Measurements from ENCODE around the gene DPH1. TPM values are rescaled to one million over a fixed set of nuclear protein-coding genes. Genes with fewer than 3 reads are reported as not detected.

Gene DPH1
- polyA plus RNA-seq, 1 of the 3 experiments (the other 2 are of a cell fraction), result 36.2 TPM

- no peaks in the 10 kb centered on the region for H3K9me3 ChIP-seq
- no peaks in the 10 kb centered on the region for H3K9me2 ChIP-seq
- no CpG with 5 or more reads among the region's 5 CpGs for WGBS (ENCODE audit: low lambda C conversion rate)
- no peaks in the 10 kb centered on the region for H3K36me3 ChIP-seq (replicated peaks in 1 of 2; ENCODE audit: control insufficient read depth in 1 of 2, insufficient read depth in 2 of 2, low read length in 1 of 2)
- no peak overlapping the region for H3K9ac ChIP-seq
- ChIA-PET POLR2A (no interaction called here), CTCF (interaction anchor here (0.6 to 8.6 kb wide), 6 partner anchors 8 to 217 kb away, joined by 3 to 197 read pairs (median 8); no protein-coding TSS in a partner anchor)
- peaks cover 24% of the 10 kb centered on the region for H3K27me3 ChIP-seq (ENCODE audit: insufficient read depth)
- no peaks in the 10 kb centered on the region for H3F3A ChIP-seq (replicated peaks; ENCODE audit: insufficient read depth)
- H3K4me3 ChIP-seq (ENCODE audit: low read depth in 2 of 2, low read length in 1 of 2), result no peak overlapping the region
- peaks cover 5 to 16% of the 10 kb centered on the region in 2 experiments; a peak in 2 of 4 replicates for H3K4me1 ChIP-seq (ENCODE audit: control insufficient read depth in 1 of 2, insufficient read depth in 2 of 2, low read depth in 1 of 2, low read length in 1 of 2)
- H4K20me1 ChIP-seq (ENCODE audit: insufficient read depth), result no peaks in the 10 kb centered on the region
- no peak overlapping the region for H2AFZ ChIP-seq (ENCODE audit: low read depth)
- TF ChIP-seq MXI1 (IDR thresholded peaks at IDR 0.05; ENCODE audit: low read depth, low read length) (no peak), NFIC (IDR thresholded peaks at IDR 0.05; ENCODE audit: borderline replicate concordance) (no peak), TEAD4 (IDR thresholded peaks at IDR 0.05; ENCODE audit: borderline replicate concordance, insufficient read depth) (no peak), USF1 (IDR thresholded peaks at IDR 0.05; ENCODE audit: borderline replicate concordance, low read depth) (no peak), NRF1 (IDR thresholded peaks at IDR 0.05; ENCODE audit: low read depth, low read length) (no peak)
- DNase-seq, result no peak
- H3K27ac ChIP-seq (ENCODE audit: low read depth in 2 of 2, low read length in 1 of 2), result no peak overlapping the region
- no peak overlapping the region for H3K4me2 ChIP-seq
- peaks cover 22% of the 10 kb centered on the region for H3K79me2 ChIP-seq (ENCODE audit: insufficient read depth)
Measured at GRCh38 chr17:2028234-2028614, 1.7 kb upstream of the DPH1 start.

- no peak for DNase-seq
- H4K20me1 ChIP-seq (ENCODE audit: insufficient read depth), result no peaks in the 10 kb centered on the region
- WGBS (ENCODE audit: low lambda C conversion rate), result 100% methylated on average over 1 of the region's 6 CpGs
- H2AFZ ChIP-seq (ENCODE audit: low read depth), result no peak overlapping the region
- CTCF ChIA-PET, result interaction anchor here (0.8 to 8.6 kb wide), 7 partner anchors 9 to 216 kb away, joined by 3 to 197 read pairs (median 5); no protein-coding TSS in a partner anchor
- no peaks in the 10 kb centered on the region for H3K9me2 ChIP-seq
- H3K4me3 ChIP-seq (ENCODE audit: low read depth in 2 of 2, low read length in 1 of 2), result no peak overlapping the region
- no peak overlapping the region for H3K27ac ChIP-seq (ENCODE audit: low read depth in 2 of 2, low read length in 1 of 2)
- H3K9ac ChIP-seq, result no peak overlapping the region
- H3K4me2 ChIP-seq, result no peak overlapping the region
- peaks cover 5 to 16% of the 10 kb centered on the region in 2 experiments; a peak in 2 of 4 replicates for H3K4me1 ChIP-seq (ENCODE audit: control insufficient read depth in 1 of 2, insufficient read depth in 2 of 2, low read depth in 1 of 2, low read length in 1 of 2)
- H3K27me3 ChIP-seq (ENCODE audit: insufficient read depth), result peaks cover 21% of the 10 kb centered on the region
- no peaks in the 10 kb centered on the region for H3F3A ChIP-seq (replicated peaks; ENCODE audit: insufficient read depth)
- H3K36me3 ChIP-seq (replicated peaks in 1 of 2; ENCODE audit: control insufficient read depth in 1 of 2, insufficient read depth in 2 of 2, low read length in 1 of 2), result peaks cover 0 to 4% of the 10 kb centered on the region in 2 experiments
- POLR2A ChIA-PET, result no interaction called here
- peaks cover 22% of the 10 kb centered on the region for H3K79me2 ChIP-seq (ENCODE audit: insufficient read depth)
- no peaks in the 10 kb centered on the region for H3K9me3 ChIP-seq
- no peak for TF ChIP-seq CTCF (IDR thresholded peaks at IDR 0.05)
- TF ChIP-seq MAX (IDR thresholded peaks at IDR 0.05; ENCODE audit: low read depth), result no peak
- no peak for TF ChIP-seq YY1 (IDR thresholded peaks at IDR 0.05; ENCODE audit: low read depth)
- no peak for TF ChIP-seq FOXJ3 (CRISPR knock-in tag; IDR thresholded peaks at IDR 0.05)
- TF ChIP-seq SMC3 (IDR thresholded peaks at IDR 0.05; ENCODE audit: low read depth, low read length), result no peak
- TF ChIP-seq RCOR1 (IDR thresholded peaks at IDR 0.05; ENCODE audit: low read length), result no peak
- TF ChIP-seq NRF1 (IDR thresholded peaks at IDR 0.05; ENCODE audit: low read depth, low read length), result no peak
- TF ChIP-seq CHD2 (IDR thresholded peaks at IDR 0.05; ENCODE audit: low read length, partially characterized antibody), result no peak
- TF ChIP-seq RFX5 (IDR thresholded peaks at IDR 0.05; ENCODE audit: low read length), result no peak
- TF ChIP-seq ELF1 (IDR thresholded peaks at IDR 0.05), result no peak
Measured at GRCh38 chr17:2028737-2029136, 1.2 kb upstream of the DPH1 start.

All from SK-N-SH (cell line).